Nephron progenitor cell (in vitro differentiated cells): ENCODE data around the gene LEPR.

Experiments used
- DNase-seq: peaks from one replicate; pipeline ENCODE4 v3.0.0; 2021
- H3K27ac Mint-ChIP-seq: 2 replicates; pipeline ENCODE4 v1.8.0; 2021; ENCODE audit warnings: mild to moderate bottlenecking, moderate library complexity, mixed read lengths
- H3K27me3 Mint-ChIP-seq: 2 replicates; pipeline ENCODE4 v1.8.0; 2021; ENCODE audit warnings: mild to moderate bottlenecking, low read depth, mixed read lengths; ENCODE audit not compliant: poor library complexity
- H3K36me3 Mint-ChIP-seq: 2 replicates; pipeline ENCODE4 v1.8.0; 2021; ENCODE audit warnings: low read depth, mixed read lengths
- H3K4me1 Mint-ChIP-seq: 2 replicates; pipeline ENCODE4 v1.8.0; 2021; ENCODE audit warnings: mixed read lengths
- H3K4me3 Mint-ChIP-seq: 2 replicates; pipeline ENCODE4 v1.8.0; 2021; ENCODE audit warnings: mild to moderate bottlenecking, moderate library complexity, mixed read lengths
- H3K9me3 Mint-ChIP-seq: 2 replicates; pipeline ENCODE4 v1.8.0; 2021; ENCODE audit warnings: mild to moderate bottlenecking, moderate library complexity, mixed read lengths
- TF ChIP-seq, protein P1 (sequence below): fragments of 200-600 bp; sonication (generic); IDR thresholded peaks from 2 replicates; pipeline ENCODE4 v1.5.0; 2021; ENCODE audit warnings: antibody characterized with exemption

The LEPR gene

DNA sequence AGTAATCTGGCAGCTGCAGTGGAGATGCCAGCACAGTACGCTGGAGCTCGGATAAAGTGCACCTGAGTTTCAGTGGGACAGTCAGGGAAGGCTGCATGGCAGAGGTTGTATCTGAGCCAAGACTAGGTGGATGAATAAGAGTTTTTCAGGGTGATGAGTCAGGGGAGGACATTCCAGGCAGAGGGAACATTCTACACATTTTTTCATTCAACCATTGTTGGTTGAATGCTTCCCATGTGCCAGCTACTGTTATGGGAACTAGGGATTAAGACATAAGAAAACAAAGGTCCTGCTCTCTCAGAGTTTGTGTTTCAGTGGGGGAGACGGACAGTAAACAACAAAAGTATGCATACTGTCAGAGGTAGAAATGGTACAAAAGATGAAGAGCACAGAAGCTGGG lies 5.2 kb downstream of the LEPR start:
- Mint-ChIP-seq H3K27ac (no peak overlapping the region), H3K36me3 (peaks cover 42% of the 10 kb centered on the region), H3K4me1 (peaks cover 5% of the 10 kb centered on the region), H3K4me3 (no peak overlapping the region), H3K9me3 (no peaks in the 10 kb centered on the region), H3K27me3 (peaks cover 10% of the 10 kb centered on the region)
- no peak for DNase-seq
- TF ChIP-seq, protein P1, sequence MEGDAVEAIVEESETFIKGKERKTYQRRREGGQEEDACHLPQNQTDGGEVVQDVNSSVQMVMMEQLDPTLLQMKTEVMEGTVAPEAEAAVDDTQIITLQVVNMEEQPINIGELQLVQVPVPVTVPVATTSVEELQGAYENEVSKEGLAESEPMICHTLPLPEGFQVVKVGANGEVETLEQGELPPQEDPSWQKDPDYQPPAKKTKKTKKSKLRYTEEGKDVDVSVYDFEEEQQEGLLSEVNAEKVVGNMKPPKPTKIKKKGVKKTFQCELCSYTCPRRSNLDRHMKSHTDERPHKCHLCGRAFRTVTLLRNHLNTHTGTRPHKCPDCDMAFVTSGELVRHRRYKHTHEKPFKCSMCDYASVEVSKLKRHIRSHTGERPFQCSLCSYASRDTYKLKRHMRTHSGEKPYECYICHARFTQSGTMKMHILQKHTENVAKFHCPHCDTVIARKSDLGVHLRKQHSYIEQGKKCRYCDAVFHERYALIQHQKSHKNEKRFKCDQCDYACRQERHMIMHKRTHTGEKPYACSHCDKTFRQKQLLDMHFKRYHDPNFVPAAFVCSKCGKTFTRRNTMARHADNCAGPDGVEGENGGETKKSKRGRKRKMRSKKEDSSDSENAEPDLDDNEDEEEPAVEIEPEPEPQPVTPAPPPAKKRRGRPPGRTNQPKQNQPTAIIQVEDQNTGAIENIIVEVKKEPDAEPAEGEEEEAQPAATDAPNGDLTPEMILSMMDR: no peak

GRCh38 chr1:65429078-65429477 lies 8.6 kb downstream of the LEPR start:
- TF ChIP-seq, protein P1: no peak
- H3K27me3 Mint-ChIP-seq: peaks cover 10% of the 10 kb centered on the region
- DNase-seq: no peak
- peaks cover 5% of the 10 kb centered on the region for H3K4me1 Mint-ChIP-seq
- peaks cover 50% of the 10 kb centered on the region for H3K36me3 Mint-ChIP-seq
- H3K9me3 Mint-ChIP-seq: no peaks in the 10 kb centered on the region
- no peak overlapping the region for H3K4me3 Mint-ChIP-seq
- H3K27ac Mint-ChIP-seq: peak overlapping the region; percentile 70

GRCh38 chr1:65429806-65430205 lies 9.3 kb downstream of the LEPR start:
- no peak for DNase-seq
- Mint-ChIP-seq H3K4me3 (no peak overlapping the region), H3K4me1 (peaks cover 5% of the 10 kb centered on the region), H3K27me3 (peaks cover 10% of the 10 kb centered on the region), H3K9me3 (no peaks in the 10 kb centered on the region), H3K36me3 (peaks cover 49% of the 10 kb centered on the region), H3K27ac (peak overlapping the region; percentile 5)
- TF ChIP-seq, protein P1: no peak

- Mint-ChIP-seq H3K4me1 (peaks cover 5% of the 10 kb centered on the region), H3K9me3 (no peaks in the 10 kb centered on the region), H3K4me3 (no peak overlapping the region), H3K36me3 (peaks cover 47% of the 10 kb centered on the region), H3K27ac (no peak overlapping the region), H3K27me3 (peaks cover 2% of the 10 kb centered on the region)
- DNase-seq: no peak
- TF ChIP-seq, protein P1: peak; percentile 75
Measured at GRCh38 chr1:65431111-65431705, 10.7 kb downstream of the LEPR start.

- Mint-ChIP-seq H3K27me3 (no peaks in the 10 kb centered on the region), H3K36me3 (peaks cover 48% of the 10 kb centered on the region), H3K4me1 (peaks cover 5% of the 10 kb centered on the region), H3K9me3 (no peaks in the 10 kb centered on the region), H3K27ac (peak overlapping the region; percentile 53), H3K4me3 (no peak overlapping the region)
- TF ChIP-seq, protein P1: no peak
- DNase-seq: no peak
Measured at GRCh38 chr1:65432918-65433317, 12.4 kb downstream of the LEPR start.

DNA sequence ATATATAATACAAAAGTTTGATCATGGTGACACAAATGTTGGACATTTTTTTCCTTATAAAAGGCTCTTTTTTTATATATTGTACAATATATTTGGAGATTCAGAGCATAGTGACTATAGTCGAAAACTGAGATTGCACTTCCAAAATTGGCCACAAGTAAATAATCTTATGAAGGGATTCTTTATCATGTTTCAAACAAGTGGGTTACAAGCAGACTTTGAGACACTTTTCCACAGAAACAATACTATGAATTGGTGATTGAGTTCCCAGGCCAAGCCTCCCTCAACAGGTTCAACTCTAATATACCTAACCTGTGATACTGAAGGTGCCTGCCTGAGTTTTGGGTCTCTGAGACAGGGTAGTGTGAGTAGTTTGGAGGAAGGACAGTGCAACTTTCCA lies 13.8 kb downstream of the LEPR start:
- TF ChIP-seq, protein P1: no peak
- Mint-ChIP-seq H3K4me3 (no peak overlapping the region), H3K27ac (no peak overlapping the region), H3K27me3 (no peaks in the 10 kb centered on the region), H3K9me3 (no peaks in the 10 kb centered on the region), H3K4me1 (peaks cover 5% of the 10 kb centered on the region), H3K36me3 (peaks cover 43% of the 10 kb centered on the region)
- no peak for DNase-seq
